GM12873 (cell line): ENCODE data around the gene LRRC4C.

Experiments used
- TF ChIP-seq, protein P1 (sequence below): IDR thresholded peaks from 2 replicates; pipeline ENCODE4 v1.5.1; 2012; ENCODE audit warnings: low read depth, mild to moderate bottlenecking, moderate library complexity, low read length, control low read depth; ENCODE audit not compliant: insufficient read depth; ENCODE audit errors: missing control alignments

The LRRC4C gene

DNA sequence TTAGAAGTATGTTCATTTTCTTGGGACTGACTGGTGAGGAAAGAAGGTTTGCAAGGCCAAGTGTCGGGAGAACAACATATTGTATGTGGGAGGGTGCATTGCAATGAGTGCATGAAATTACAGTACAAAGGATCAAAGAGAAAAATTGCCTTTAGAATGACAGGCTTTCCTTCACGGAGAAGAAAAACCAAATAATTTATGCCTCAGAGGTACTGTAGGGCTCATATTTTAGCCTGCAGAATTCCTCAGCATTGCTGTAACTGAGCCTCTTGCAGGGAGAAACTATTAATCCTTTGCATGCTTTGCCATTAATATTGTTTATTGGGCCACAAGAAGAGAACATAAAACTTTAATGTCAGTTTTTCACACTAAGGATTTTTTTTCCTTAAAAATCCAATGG, 60.1 kb downstream of the LRRC4C start:
- TF ChIP-seq, protein P1, sequence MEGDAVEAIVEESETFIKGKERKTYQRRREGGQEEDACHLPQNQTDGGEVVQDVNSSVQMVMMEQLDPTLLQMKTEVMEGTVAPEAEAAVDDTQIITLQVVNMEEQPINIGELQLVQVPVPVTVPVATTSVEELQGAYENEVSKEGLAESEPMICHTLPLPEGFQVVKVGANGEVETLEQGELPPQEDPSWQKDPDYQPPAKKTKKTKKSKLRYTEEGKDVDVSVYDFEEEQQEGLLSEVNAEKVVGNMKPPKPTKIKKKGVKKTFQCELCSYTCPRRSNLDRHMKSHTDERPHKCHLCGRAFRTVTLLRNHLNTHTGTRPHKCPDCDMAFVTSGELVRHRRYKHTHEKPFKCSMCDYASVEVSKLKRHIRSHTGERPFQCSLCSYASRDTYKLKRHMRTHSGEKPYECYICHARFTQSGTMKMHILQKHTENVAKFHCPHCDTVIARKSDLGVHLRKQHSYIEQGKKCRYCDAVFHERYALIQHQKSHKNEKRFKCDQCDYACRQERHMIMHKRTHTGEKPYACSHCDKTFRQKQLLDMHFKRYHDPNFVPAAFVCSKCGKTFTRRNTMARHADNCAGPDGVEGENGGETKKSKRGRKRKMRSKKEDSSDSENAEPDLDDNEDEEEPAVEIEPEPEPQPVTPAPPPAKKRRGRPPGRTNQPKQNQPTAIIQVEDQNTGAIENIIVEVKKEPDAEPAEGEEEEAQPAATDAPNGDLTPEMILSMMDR, result no peak

DNA sequence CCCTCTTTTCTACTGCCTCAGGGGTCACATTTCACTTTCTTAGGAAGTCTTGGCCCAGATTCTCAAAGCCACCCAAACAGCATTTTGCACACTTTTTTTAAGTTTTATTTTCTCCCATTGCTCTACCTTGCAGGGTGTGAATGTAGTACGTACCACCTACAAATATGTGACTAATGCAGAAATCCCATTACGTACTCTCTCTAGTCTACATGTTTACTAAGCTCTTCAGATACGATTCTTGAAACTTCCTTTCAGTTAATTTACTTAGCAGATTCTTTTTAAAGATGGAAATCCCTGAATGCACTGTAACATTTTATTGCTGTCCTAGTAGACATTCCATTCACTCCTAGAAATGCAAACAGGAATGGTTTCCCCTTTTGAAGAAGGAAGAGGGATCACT, 61.3 kb downstream of the LRRC4C start:
- TF ChIP-seq, protein P1, result no peak

DNA sequence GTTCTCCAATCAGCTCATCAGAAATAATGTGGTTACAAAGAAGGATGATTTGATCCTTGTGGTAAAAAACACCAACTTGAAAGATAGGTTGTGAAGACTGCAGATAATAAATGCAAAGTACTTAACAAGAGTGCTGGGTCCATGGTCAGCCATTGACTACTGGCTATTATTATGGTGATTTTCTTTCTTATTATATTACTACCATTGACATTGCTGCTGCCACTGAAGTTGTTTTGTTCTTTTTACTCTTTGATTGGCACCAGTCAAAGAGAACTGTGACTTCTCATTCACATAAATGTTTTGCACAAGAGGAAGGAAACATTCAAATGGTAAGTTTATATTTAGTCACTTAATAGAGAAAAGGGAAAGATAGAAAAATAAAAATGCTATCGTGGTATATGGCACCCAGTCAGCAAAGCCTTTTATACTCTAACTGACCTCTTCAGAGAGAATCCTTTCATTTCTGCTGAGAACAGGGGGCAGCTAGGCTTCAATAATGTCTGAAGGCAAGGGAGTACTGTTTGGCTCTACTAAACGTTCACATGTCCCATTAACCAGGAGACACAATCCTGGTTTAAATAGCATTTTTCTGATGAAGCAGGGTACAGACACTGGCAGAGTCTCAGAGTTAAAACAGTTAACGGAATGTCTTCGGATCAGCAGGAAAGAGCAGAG, 64.8 kb downstream of the LRRC4C start:
- TF ChIP-seq, protein P1, result no peak

DNA sequence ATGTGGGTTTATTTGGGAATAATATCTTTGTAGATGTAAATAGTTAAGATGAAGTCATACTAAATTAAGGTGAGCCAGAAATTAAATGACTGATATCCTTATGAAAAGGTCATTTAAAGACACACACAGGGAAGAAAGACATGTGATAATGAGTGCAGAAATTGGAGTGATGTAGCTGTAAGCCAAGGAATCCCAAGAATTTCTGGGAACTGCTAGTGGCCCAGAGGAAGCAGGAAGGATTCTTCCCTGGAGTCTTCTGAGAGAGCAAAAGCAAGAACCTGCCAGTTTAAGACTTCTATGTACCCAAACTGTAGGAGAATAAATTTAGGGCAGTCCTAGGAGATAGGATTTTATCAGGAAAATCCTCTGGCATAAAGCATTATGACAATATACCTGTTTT, 66.9 kb downstream of the LRRC4C start:
- TF ChIP-seq, protein P1, result no peak

DNA sequence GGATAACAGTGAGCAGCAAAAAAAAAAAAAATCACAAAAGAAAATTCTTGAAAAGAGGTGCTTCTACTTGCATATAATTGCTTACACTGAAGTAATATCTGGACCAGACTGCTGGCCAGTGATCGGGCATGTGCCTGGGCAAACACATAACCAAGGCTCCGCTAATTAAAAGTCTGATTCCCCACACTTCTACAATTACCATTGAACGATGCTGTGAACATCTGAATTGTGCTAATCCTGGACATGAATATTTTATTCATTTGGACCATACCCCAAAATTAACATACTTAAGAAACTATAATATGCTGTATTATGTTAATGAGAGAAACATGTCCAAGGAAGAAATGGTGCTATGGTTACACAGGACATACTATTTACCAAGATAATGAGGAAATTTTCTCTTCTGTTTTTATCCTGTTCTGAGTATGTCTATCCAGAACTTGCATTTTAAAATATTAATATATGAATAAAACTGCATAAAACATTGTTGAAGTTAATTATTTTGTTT, 69.8 kb downstream of the LRRC4C start:
- TF ChIP-seq, protein P1, result no peak

DNA sequence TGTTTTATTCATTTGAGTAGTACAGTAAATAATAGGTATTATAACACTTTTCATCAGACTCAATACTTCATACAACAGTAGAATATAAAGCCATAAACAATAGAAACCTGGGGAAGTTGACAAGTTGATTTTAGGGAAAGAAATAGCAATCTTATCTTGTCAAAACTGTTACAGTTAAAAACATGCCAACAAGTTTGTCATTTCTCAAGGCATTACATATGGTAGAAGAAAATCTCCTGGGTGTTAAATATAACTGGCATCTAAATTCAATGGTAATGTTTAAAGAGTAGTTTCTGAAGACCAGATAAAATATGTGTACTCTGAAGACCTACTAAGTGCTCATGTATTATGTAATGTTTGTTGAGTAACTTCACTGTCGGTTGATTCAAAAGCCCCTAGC, 75.1 kb downstream of the LRRC4C start:
- TF ChIP-seq, protein P1, result no peak

DNA sequence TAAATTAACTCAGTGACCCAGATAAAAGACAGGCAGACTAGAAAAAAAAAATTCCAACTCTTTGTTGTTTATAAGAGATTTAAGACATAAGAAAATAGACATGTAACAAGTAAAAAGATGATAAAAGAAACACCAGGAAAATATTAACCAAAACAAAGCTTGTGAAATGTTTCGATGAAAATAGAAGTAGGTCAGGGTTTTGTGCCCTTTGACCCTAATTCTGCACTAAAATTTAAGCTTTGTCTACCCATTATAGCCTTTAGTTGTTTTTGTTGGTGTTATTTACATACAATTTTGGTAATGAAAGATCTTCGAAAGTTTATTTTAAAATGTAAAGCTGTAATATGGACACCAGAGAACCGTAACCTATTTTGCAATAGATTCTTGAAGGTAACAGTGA, 75.7 kb downstream of the LRRC4C start:
- TF ChIP-seq, protein P1, result no peak
